GM19324 (cell line): ENCODE data around the gene GDF9.

Experiments used
- ATAC-seq: cut with Tn5 transposase; IDR thresholded peaks from one replicate; pipeline ENCODE4 v1.9.1; 2021; ENCODE audit warnings: mild to moderate bottlenecking, moderate library complexity; ENCODE audit not compliant: unreplicated experiment, low FRiP score

Gene GDF9

GRCh38 chr5:132822650-132823480 is 43.4 kb downstream of the GDF9 start:
- no peak for ATAC-seq

DNA sequence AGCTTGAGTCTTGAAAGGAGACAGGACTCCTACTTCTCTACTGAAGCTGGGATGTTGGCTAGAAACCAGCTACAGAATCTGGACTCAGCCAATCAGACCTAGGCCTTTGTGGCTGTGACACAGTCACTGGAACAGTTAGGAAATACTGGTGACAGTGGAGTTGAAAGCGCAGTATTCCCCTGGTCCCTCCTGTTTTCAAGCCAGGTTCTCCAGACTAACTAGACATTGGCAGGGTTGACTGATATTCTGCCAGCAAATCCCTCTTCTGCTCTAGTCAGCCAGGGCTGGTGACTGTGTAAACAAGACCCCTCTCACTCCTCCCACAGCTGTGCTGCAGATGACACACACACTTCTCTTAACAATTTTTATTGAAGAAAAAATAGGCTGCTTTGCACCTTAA is 44.5 kb downstream of the GDF9 start:
- ATAC-seq = no peak

DNA sequence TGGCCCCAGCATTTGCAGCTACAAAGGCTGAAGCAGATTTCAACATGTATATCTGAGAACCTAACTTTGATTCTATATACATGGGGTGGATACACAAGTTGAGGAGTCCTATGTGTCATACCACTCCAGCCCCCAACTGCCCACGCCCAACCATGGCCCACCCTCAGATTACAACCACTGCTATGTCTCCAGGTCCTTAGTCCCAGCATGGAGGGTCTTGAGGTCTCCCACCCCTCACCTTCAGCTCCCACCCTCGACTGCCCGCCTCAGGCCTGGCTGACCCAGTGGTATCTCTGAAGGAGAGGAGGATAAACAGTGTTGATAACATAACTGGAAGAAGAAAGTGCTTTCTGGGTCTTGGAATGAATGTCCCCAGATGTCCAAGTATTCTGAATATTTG is 44.9 kb downstream of the GDF9 start:
- no peak for ATAC-seq

DNA sequence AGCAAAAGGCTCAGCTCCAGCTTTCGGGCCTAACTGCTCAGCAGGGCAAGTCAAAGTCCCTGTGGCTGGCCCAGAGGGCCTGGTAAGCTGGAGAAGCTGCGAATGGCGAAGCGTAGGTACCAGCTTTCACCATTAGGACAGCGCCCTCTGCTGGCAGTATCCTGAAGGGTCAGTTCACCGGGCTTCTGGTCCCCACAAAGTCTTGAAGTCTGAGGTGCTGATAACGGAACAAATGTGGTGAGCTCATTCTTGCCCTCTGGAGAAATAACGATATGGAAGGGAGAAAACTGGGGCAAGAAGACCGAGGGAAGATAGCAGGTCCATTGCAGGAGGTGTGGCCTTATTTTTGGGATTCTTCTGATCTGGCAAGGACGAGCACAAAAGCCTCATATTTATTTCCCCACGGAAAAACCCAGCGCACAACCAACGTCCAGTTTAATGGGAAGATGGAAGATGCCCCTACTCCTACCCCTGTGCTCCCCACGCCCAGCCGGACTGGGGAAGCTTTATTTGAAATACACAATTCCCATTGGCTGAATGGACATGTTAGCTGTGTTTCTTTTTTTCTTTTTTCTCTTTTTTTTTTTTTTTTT is 46.0 kb downstream of the GDF9 start:
- ATAC-seq = no peak

DNA sequence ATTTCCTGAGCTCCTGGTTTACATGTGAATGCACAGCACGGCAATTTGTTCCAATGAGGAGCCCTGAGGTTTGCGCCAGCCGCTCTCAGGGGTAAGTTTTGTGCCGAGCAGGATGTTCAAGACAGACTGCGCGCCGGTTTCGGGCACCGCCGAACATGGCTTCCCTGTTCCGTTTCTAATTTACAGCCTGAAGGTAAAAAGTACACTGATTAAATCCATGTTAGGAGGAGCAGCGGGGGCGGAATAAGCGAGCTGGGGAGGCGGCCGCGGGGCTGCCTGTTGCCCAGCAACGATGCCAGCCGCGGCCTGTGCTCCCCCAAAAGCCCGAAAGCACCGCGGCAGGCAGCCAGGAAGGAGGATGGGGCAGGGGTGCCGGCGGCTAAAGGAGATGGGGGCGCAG is 46.8 kb downstream of the GDF9 start:
- no peak for ATAC-seq

DNA sequence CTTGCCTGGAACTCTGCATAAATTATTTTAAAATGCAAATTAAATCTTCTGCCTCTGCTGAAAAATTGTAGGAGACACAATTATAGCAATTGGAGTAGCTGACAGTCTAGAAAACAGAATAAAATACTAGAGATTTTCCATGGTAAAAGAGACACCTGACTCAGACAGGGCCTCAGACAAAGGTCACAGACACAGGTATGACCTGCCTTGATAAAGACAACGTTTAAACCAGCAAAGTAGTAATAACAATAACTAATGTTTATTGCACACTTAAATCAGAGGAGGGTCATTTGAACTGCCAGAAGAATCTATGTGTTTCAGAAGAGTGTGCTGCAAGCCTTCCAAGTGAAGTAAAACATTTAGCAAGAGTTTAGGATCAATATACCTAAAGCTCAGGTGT is 49.3 kb downstream of the GDF9 start:
- ATAC-seq = no peak

DNA sequence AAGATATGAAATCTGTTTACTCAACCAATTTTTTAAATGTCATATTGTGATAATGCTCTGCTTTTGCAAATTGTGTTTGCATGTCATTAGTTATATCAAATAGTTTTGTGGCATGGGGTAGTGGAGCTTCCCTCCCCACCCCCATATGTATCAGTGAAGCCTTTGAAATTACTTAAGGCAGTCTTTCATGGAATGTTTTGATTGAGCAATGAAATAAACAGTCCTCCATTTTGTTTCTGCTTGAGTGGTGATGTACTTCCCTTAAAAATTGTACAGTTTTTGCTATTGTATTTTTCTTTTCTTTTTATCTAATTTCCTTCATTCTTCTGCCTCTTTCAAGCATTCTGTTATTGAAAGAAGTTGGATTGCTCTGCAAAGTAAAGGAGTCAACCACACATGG is 49.7 kb downstream of the GDF9 start:
- ATAC-seq = no peak

DNA sequence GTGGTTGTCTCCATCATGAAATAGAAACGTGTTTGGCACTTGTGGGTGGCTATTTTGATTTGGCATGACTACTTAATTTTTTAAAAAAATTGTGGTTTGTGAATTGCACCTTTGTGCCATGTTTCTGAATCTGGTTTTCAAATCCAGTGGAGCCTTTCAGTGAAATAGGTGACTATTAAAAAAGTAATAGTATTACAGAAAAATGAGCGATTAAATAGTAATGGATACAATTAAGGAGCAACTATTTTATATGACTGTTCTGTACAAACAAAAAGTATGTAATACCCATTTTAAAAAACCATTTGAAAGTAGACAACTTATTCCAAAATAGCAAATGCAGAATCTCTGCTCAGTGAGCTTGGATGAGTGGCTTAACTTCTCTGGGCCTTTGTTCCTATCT is 50.2 kb downstream of the GDF9 start:
- no peak for ATAC-seq

DNA sequence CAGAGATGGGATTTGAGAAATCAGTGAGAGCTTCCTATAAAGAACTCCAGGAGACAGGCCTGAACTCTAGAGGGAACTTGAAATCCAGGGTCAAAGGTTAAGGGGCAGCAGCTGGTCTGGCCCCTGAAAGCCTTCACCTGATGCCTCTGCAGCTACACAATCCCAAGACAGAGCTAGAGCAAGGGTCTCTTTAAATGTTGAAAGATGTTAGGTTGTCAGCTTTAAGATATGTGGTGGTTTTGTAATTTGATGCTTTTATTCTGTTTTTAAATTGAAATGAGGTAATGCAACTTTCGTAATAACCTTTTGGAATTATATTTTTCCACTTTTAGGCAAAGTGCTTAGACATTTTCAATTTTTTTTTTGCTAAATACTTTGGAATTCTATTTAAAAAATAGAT is 50.8 kb downstream of the GDF9 start:
- ATAC-seq = no peak

- ATAC-seq = no peak
Observed at GRCh38 chr5:132814503-132815294, 51.6 kb downstream of the GDF9 start.

GRCh38 chr5:132813599-132814502 is 52.4 kb downstream of the GDF9 start:
- no peak for ATAC-seq

DNA sequence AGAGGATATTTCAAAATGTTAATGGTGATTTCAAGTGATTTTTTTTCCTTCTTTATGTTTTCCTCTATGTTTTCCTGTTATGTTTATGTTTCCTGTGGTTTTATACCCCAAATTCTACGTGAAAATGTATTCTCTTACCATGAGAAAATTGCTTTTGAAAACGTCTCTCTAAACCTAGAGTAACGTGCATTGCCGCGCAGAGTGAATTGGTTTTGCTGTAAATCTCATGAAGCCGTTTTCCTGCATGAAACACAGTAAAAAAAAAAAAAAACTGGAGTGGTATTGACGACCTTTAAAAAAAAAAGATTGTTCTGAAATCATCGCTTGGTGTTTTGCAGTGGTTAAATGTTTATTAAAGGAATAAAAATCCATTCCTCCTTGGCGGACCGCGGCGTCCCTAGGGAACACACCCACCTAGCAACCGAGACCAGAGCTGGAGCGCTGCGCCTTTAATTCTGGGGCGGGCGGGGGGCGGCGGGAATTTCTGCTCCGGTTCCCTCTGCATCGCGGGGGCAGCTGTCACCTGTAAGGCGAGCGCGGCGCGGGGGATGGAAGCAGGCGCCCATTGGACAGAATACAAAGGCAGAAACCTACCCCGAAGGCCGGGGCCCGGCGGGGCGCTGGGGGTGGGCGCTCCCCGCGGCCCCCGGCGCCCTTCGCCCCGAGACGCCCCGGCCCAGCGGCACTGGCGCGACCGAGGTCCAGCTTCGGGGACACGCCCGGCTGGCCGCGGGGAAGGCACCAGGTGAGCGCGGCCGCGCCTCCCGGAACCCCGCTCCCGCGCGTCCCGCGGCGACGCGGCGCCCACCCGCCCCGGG is 53.3 kb downstream of the GDF9 start, which contains the start of gene SOWAHA:
TSS of gene SOWAHA (plus strand) at position 522 of the 818 bp plus-strand sequence. CDS start 320 bp downstream, outside the sequence.
- ATAC-seq = no peak

GRCh38 chr5:132812123-132812765 is 54.0 kb downstream of the GDF9 start:
- ATAC-seq = no peak
